Mucosa of descending colon (tissue), 3 donors: ENCODE measurements around the gene MLLT3. TPM values are rescaled to one million over a fixed set of nuclear protein-coding genes. Genes with fewer than 3 reads are reported as not detected.

ENCODE experiments used
- ATAC-seq: fragments of 200-7000 bp; cut with Tn5 transposase; one replicate; pipeline ENCODE4 v1.9.1; 2020; ENCODE audit warnings: mild to moderate bottlenecking, moderate library complexity
- DNase-seq, 3 donors: peaks; one replicate each; pipeline ENCODE4 v3.0.0-alpha.2; 2020
- H3K36me3 ChIP-seq: fragments of 200-600 bp; one replicate; pipeline ENCODE4 v1.8.0; 2021; ENCODE audit warnings: low read depth, mild to moderate bottlenecking
- H3K4me1 ChIP-seq: fragments of 200-600 bp; one replicate; pipeline ENCODE4 v1.8.0; 2021; ENCODE audit warnings: low read depth, mild to moderate bottlenecking
- H3K4me3 ChIP-seq: fragments of 200-600 bp; one replicate; pipeline ENCODE4 v1.8.0; 2021; ENCODE audit warnings: mild to moderate bottlenecking
- H3K9me3 ChIP-seq: fragments of 200-600 bp; one replicate; pipeline ENCODE4 v1.8.0; 2021; ENCODE audit warnings: mild to moderate bottlenecking
- intact Hi-C, 2 donors: fragments of 100-400 bp; cut with DNase I in 1 of 2; cut with micrococcal nuclease in 1 of 2; formaldehyde crosslinking; loops; one replicate each; pipeline versions ENCODE4 v1.11.0 to v1.11.1; 2022; cut with DNase I, micrococcal nuclease
- total RNA-seq, 3 donors: library from RNA; stranded (reverse); fragmentation: NEBNext Ultra II Directional in 2 of 3; extraction: Animal tissue kit (Norgen Biotek cat#: 25700) in 2 of 3; gene quantifications; one replicate each; pipeline versions ENCODE4 v1.2.1 to v1.2.4, GENCODE V29; 2021 to 2023
- TF ChIP-seq, protein P1 (sequence below): fragments of 200-600 bp; IDR thresholded peaks from one replicate; pipeline ENCODE4 v1.8.0; 2022; ENCODE audit warnings: antibody characterized with exemption, mild to moderate bottlenecking
- donor health status: DM: no; HTN: no; CAD: no; lungs with moderate emphysema.
- donor health status: DM: no; HTN: no; CAD: no.
- donor health status: DM: no; HTN: yes; CAD: no.

MLLT3 gene
- total RNA-seq, 3 donors from 2014 or later = 35.1 to 53.7 (median 46.5) TPM

DNA sequence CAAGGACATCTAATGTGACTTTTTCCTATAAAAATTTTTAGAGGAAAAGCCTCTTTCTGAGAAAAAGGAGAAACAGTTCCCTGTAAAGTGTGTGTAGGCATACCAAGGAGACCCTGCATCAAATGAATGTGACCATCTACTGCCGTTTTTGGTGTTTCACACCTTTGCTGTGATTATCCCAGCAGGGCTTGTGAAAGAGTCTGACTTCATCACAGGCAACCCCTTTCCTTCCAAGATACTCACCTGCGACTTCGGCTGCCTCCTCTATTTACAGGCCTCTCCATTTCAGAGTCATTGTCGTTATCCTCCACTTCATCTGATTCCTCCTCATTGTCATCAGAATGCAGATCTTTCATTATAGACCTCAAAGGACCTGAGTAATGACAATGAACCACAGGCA is 259.1 kb downstream of the MLLT3 start:
- no peak for ATAC-seq
- no peak overlapping the region for H3K4me3 ChIP-seq
- intact Hi-C loops = no loop called here
- DNase-seq = no peak
- H3K9me3 ChIP-seq = no peaks in the 10 kb centered on the region
- TF ChIP-seq, protein P1, sequence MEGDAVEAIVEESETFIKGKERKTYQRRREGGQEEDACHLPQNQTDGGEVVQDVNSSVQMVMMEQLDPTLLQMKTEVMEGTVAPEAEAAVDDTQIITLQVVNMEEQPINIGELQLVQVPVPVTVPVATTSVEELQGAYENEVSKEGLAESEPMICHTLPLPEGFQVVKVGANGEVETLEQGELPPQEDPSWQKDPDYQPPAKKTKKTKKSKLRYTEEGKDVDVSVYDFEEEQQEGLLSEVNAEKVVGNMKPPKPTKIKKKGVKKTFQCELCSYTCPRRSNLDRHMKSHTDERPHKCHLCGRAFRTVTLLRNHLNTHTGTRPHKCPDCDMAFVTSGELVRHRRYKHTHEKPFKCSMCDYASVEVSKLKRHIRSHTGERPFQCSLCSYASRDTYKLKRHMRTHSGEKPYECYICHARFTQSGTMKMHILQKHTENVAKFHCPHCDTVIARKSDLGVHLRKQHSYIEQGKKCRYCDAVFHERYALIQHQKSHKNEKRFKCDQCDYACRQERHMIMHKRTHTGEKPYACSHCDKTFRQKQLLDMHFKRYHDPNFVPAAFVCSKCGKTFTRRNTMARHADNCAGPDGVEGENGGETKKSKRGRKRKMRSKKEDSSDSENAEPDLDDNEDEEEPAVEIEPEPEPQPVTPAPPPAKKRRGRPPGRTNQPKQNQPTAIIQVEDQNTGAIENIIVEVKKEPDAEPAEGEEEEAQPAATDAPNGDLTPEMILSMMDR = no peak
- peaks cover 2% of the 10 kb centered on the region for H3K4me1 ChIP-seq
- no peaks in the 10 kb centered on the region for H3K36me3 ChIP-seq

DNA sequence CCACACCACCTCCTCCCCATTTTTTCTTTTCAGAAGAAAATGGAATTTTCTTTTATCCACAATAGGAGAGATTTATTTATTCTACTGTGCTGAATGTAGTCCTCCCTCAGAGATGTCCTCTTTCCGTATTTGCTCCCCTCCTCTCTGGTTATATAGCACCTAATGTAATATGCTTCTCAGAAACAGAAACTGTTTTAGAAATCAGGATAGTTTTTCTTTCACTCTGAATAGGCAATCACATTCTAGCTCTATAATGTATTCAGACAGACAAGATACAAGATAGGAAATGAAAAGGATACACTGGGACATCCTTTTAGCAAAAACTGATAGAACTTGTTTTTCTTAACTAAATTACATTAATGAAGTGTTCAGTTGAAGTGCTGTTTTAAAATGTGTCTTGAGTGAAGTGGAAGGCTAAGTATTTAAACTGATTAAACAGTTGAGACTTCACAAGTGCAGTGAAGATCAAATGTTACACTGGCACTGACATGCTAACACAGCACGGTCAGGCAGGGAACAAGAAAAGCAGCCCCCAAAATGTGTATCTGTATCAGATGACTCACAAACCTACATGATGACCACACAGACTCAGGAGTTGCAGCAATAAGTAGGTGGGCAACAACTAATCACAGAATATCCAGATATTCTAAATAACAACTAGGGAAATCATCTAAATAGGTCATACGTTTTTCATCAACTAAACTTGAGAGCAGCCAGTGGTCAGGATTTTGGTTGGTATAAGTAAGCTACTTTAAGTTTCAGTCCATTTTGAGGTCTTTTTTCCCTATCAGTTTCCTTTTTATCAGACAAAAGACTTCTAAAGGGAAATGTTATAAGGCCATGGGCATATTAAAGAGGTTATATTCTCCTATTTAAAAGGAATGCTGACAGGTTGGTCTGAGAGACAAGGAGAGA is 260.4 kb downstream of the MLLT3 start:
- Histone ChIP-seq H3K4me3 (no peak overlapping the region), H3K4me1 (peaks cover 10% of the 10 kb centered on the region), H3K9me3 (no peaks in the 10 kb centered on the region), H3K36me3 (no peaks in the 10 kb centered on the region)
- DNase-seq (no peak), ATAC-seq (no peak)
- TF ChIP-seq, protein P1 = no peak
- intact Hi-C loops = no loop called here

DNA sequence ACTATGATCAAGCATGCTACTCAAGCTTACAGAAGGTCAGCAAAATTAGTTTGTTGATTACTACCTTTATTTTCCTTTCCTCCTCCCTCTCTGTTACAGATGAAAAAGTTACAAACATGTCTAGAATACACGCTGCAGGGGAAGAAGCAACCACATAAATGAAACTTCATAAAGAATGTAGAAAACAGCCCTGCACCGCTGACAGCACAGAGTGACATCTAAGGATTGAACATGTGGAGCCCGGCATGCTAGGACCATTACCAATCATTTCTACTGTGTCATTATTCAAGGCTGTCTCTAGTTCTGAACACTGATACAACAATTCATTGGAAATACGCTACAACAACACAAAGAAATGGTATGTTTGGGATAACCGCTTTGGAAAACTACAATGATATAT is 261.1 kb downstream of the MLLT3 start:
- peaks cover 10% of the 10 kb centered on the region for H3K4me1 ChIP-seq
- no peak overlapping the region for H3K4me3 ChIP-seq
- intact Hi-C loops = no loop called here
- ATAC-seq = no peak
- TF ChIP-seq, protein P1 = no peak
- DNase-seq = no peak
- H3K36me3 ChIP-seq = no peaks in the 10 kb centered on the region
- H3K9me3 ChIP-seq = no peaks in the 10 kb centered on the region

DNA sequence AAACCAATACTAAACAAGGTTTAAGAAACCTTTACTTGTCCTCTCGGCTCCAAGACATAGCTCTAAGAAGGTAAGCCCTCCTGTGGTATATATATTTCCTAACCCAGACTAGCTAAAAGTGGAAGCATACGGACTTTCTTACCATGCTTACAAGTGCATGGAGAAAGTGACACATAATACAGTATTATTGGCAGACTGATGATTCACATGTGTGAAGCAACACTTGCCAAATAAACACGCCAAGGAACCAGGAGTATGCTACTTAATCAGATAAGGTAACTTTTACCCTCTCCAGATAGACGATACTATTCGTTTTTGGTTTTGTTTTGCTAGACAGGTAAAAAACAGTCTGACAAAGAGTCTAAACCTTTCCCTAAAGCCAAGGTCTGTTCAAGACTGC is 264.1 kb downstream of the MLLT3 start:
- ATAC-seq (peak; percentile 36), DNase-seq (no peak)
- TF ChIP-seq, protein P1 = no peak
- H3K9me3 ChIP-seq = no peaks in the 10 kb centered on the region
- peaks cover 10% of the 10 kb centered on the region for H3K4me1 ChIP-seq
- no peak overlapping the region for H3K4me3 ChIP-seq
- intact Hi-C loops = loop anchor here (5.0 to 10.0 kb wide), 3 partner anchors 267 to 587 kb away; partner anchors contain the start of gene MLLT3 (in 2 of the 2)
- no peaks in the 10 kb centered on the region for H3K36me3 ChIP-seq

DNA sequence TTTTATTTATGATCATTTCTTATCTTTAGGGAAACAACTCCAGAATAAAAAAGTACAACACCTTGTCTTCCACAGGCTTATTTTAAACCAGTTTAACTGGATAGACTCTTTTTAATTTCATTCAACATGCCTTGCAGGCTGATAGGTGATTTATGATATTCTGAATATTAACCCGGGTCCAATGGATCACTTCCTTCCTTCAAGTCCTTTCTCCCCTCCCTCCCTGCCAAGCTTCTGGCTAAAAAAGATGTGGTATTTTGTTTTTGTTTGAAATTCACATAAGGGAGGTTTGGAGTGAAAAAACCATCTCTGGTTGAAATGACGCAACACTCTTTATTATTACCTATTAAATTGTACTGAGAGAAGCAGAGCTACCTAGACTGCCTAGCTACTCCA is 265.3 kb downstream of the MLLT3 start:
- DNase-seq = no peak
- Histone ChIP-seq H3K4me3 (no peak overlapping the region), H3K9me3 (no peaks in the 10 kb centered on the region), H3K36me3 (no peaks in the 10 kb centered on the region), H3K4me1 (peaks cover 10% of the 10 kb centered on the region)
- no peak for ATAC-seq
- TF ChIP-seq, protein P1 = no peak
- intact Hi-C loops = loop anchor here (5.0 to 10.0 kb wide), 3 partner anchors 268 to 588 kb away; partner anchors contain the start of gene MLLT3 (in 2 of the 2)
